Measurements from ENCODE around the gene KRTAP4-5. TPM values are rescaled to one million over a fixed set of nuclear protein-coding genes. Genes with fewer than 3 reads are reported as not detected.
"Not testable (repeated sequence)": the region's sequence is repeated elsewhere in the genome, so short reads cannot be mapped to it uniquely, and the experiment has no call there.

KRTAP4-5 gene
- total RNA-seq, 1 donor from 2014 or later = not detected

DNA sequence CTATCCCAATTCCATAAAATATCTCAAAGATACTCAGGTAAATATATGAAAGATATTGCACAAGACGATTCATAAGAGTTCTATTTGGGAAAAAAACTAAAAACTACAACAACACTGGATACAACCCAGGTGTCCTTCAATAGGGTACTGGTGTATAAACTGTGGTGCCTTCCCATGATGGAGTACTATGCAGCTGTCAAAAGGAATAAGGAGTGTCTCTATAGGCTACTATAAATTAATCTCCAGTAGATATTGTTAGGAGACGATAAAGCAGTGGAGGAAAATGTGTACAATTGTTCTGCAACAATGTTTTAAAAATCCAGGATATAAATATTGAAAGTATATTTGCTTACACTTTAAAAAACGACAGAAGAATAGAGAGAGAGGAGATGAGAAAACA lies 23.2 kb downstream of the KRTAP4-5 start:
- no peaks in the 10 kb centered on the region for H3K79me2 ChIP-seq (ENCODE audit: insufficient read depth, low read length)
- Mint-ChIP-seq H3K4me3 (ENCODE audit: unreplicated experiment) (no peak overlapping the region), H3K27me3 (ENCODE audit: low read depth, unreplicated experiment) (no peaks in the 10 kb centered on the region), H3K9me3 (ENCODE audit: unreplicated experiment) (peaks cover 4% of the 10 kb centered on the region), H3K27ac (ENCODE audit: unreplicated experiment) (no peak overlapping the region), H3K36me3 (ENCODE audit: low read depth, unreplicated experiment) (no peaks in the 10 kb centered on the region), H3K4me1 (ENCODE audit: low read depth, unreplicated experiment) (peaks cover 10% of the 10 kb centered on the region)
- no peaks in the 10 kb centered on the region for H4K20me1 ChIP-seq (ENCODE audit: insufficient read depth, low read length)
- TF ChIP-seq, protein P1, sequence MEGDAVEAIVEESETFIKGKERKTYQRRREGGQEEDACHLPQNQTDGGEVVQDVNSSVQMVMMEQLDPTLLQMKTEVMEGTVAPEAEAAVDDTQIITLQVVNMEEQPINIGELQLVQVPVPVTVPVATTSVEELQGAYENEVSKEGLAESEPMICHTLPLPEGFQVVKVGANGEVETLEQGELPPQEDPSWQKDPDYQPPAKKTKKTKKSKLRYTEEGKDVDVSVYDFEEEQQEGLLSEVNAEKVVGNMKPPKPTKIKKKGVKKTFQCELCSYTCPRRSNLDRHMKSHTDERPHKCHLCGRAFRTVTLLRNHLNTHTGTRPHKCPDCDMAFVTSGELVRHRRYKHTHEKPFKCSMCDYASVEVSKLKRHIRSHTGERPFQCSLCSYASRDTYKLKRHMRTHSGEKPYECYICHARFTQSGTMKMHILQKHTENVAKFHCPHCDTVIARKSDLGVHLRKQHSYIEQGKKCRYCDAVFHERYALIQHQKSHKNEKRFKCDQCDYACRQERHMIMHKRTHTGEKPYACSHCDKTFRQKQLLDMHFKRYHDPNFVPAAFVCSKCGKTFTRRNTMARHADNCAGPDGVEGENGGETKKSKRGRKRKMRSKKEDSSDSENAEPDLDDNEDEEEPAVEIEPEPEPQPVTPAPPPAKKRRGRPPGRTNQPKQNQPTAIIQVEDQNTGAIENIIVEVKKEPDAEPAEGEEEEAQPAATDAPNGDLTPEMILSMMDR (IDR thresholded peaks at IDR 0.05; ENCODE audit: insufficient read depth, low read depth, low read length) = no peak
- TF ChIP-seq EZH2 (IDR thresholded peaks at IDR 0.05; ENCODE audit: insufficient read depth, low read length) = no peak
- peaks cover 1% of the 10 kb centered on the region for H3K4me1 ChIP-seq (ENCODE audit: insufficient read depth, low read length)
- no peak overlapping the region for H3K4me3 ChIP-seq (ENCODE audit: insufficient read depth, low read depth, low read length)
- no peak overlapping the region for H2AFZ ChIP-seq (ENCODE audit: low read depth, low read length)
- H3K4me2 ChIP-seq (ENCODE audit: low read length) = no peak overlapping the region
- no peaks in the 10 kb centered on the region for H3K27me3 ChIP-seq (ENCODE audit: insufficient read depth, low read length)
- H3K9me3 ChIP-seq (ENCODE audit: insufficient read depth, low read depth, low read length) = no peaks in the 10 kb centered on the region
- DNase-seq (ENCODE audit: low read depth) (no peak), FAIRE-seq (no peak)
- H3K27ac ChIP-seq (ENCODE audit: low read depth, low read length) = no peak overlapping the region
- H3K36me3 ChIP-seq (ENCODE audit: insufficient read depth, low read length) = no peaks in the 10 kb centered on the region
- H3K9ac ChIP-seq (ENCODE audit: low read length) = no peak overlapping the region

DNA sequence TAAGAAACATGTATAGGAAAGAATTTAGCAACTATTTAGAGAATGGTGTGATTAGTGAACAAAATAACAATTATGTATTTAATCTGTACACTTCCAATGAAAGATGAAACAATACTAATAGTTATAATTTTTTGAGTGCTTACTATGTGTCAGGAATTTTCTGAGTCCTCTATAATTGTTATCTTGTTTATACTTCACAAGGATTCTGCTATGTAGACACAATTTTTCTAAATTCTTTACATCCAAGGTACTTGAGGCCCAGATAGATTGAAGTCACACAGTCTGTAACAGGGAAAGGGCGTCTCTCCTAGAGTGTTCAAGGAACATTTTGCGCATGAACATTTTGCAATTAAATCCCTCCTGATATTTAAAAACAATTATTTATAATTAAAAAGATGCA lies 24.6 kb downstream of the KRTAP4-5 start:
- FAIRE-seq = no peak
- no peak overlapping the region for H3K27ac Mint-ChIP-seq (ENCODE audit: unreplicated experiment)
- TF ChIP-seq, protein P1 (IDR thresholded peaks at IDR 0.05; ENCODE audit: insufficient read depth, low read depth, low read length) = no peak
- TF ChIP-seq EZH2 (IDR thresholded peaks at IDR 0.05; ENCODE audit: insufficient read depth, low read length) = no peak

DNA sequence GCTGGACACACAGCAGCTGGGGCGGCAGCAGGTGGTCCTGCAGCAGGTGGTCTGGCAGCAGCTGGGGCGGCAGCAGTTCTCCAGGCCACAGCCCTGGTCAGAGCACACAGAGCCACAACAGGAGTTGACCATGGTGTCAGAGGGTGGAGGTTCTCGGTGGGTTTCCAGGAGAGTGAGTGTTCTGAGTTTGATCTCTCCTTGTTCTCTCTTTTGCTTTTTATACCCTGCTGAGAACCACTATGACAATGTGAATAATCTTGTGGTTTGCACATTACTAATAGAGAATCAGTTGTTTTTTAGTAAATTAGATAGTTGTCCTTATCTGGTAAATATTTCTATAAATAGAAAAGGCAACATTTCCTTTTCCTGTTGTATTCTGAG lies 25.6 kb downstream of the KRTAP4-5 start, which contains the start of gene KRTAP4-12:
KRTAP4-12 (minus strand) TSS at position 192 of the 381 bp plus-strand sequence; CDS start at position 132, 60 bp downstream.
- H4K20me1 ChIP-seq (ENCODE audit: insufficient read depth, low read length); H3K9ac ChIP-seq (ENCODE audit: low read length); DNase-seq (ENCODE audit: low read depth); H3K27ac Mint-ChIP-seq (ENCODE audit: unreplicated experiment); H3K9me3 Mint-ChIP-seq (ENCODE audit: unreplicated experiment); H3K79me2 ChIP-seq (ENCODE audit: insufficient read depth, low read length); H3K4me3 Mint-ChIP-seq (ENCODE audit: unreplicated experiment); H3K4me3 ChIP-seq (ENCODE audit: insufficient read depth, low read depth, low read length); FAIRE-seq; H3K36me3 ChIP-seq (ENCODE audit: insufficient read depth, low read length); H3K4me2 ChIP-seq (ENCODE audit: low read length); H3K4me1 ChIP-seq (ENCODE audit: insufficient read depth, low read length); H3K36me3 Mint-ChIP-seq (ENCODE audit: low read depth, unreplicated experiment); H3K27me3 ChIP-seq (ENCODE audit: insufficient read depth, low read length); H3K9me3 ChIP-seq (ENCODE audit: insufficient read depth, low read depth, low read length); H3K27ac ChIP-seq (ENCODE audit: low read depth, low read length); H2AFZ ChIP-seq (ENCODE audit: low read depth, low read length); H3K27me3 Mint-ChIP-seq (ENCODE audit: low read depth, unreplicated experiment): not testable (repeated sequence)
- peaks cover 14% of the 10 kb centered on the region for H3K4me1 Mint-ChIP-seq (ENCODE audit: low read depth, unreplicated experiment)

More for the DNA sequence above, 24.6 kb downstream of the KRTAP4-5 start:
- Histone ChIP-seq H3K4me2 (ENCODE audit: low read length) (no peak overlapping the region), H3K9ac (ENCODE audit: low read length) (no peak overlapping the region), H3K79me2 (ENCODE audit: insufficient read depth, low read length) (no peaks in the 10 kb centered on the region), H3K4me3 (ENCODE audit: insufficient read depth, low read depth, low read length) (no peak overlapping the region), H3K36me3 (ENCODE audit: insufficient read depth, low read length) (no peaks in the 10 kb centered on the region), H3K9me3 (ENCODE audit: insufficient read depth, low read depth, low read length) (no peaks in the 10 kb centered on the region), H3K27me3 (ENCODE audit: insufficient read depth, low read length) (no peaks in the 10 kb centered on the region), H3K4me1 (ENCODE audit: insufficient read depth, low read length) (no peaks in the 10 kb centered on the region), H3K27ac (ENCODE audit: low read depth, low read length) (no peak overlapping the region), H2AFZ (ENCODE audit: low read depth, low read length) (no peak overlapping the region), H4K20me1 (ENCODE audit: insufficient read depth, low read length) (no peaks in the 10 kb centered on the region)
- H3K9me3 Mint-ChIP-seq (ENCODE audit: unreplicated experiment) = peaks cover 4% of the 10 kb centered on the region
- H3K4me3 Mint-ChIP-seq (ENCODE audit: unreplicated experiment) = no peak overlapping the region
- H3K4me1 Mint-ChIP-seq (ENCODE audit: low read depth, unreplicated experiment) = peaks cover 10% of the 10 kb centered on the region
- no peaks in the 10 kb centered on the region for H3K36me3 Mint-ChIP-seq (ENCODE audit: low read depth, unreplicated experiment)
- no peaks in the 10 kb centered on the region for H3K27me3 Mint-ChIP-seq (ENCODE audit: low read depth, unreplicated experiment)
- no peak for DNase-seq (ENCODE audit: low read depth)

DNA sequence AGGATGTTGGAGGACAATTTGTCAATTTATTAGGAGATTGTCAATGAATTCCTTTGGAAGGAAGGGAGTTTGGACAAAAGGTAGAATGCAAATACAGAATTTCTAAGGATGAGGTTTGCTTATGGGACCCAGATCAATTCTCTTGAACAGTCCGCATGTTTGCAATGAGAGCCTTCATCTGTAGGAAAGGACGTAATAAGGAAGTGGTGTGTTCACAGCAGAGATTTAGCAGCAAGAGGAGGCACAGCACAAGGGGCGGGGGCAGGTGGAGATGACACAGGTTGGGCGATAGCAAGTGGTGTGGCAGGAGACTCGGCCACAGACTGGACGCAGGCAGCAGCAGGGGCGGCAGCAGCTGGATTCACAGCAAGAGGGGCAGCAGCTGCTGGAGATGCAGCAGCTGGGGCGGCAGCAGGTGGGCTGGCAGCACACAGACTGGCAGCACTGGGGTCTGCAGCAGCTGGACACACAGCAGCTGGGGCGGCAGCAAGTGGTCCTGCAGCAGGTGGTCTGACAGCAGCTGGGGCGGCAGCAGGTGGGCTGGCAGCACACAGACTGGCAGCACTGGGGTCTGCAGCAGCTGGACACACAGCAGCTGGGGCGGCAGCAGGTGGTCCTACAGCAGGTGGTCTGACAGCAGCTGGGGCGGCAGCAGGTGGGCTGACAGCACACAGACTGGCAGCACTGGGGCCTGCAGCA lies 26.2 kb downstream of the KRTAP4-5 start:
- H3K27ac Mint-ChIP-seq (ENCODE audit: unreplicated experiment); H3K4me3 Mint-ChIP-seq (ENCODE audit: unreplicated experiment); H3K36me3 ChIP-seq (ENCODE audit: insufficient read depth, low read length); H3K9me3 Mint-ChIP-seq (ENCODE audit: unreplicated experiment); H3K27ac ChIP-seq (ENCODE audit: low read depth, low read length); H3K4me3 ChIP-seq (ENCODE audit: insufficient read depth, low read depth, low read length); H3K36me3 Mint-ChIP-seq (ENCODE audit: low read depth, unreplicated experiment); H3K9me3 ChIP-seq (ENCODE audit: insufficient read depth, low read depth, low read length); H3K9ac ChIP-seq (ENCODE audit: low read length); H4K20me1 ChIP-seq (ENCODE audit: insufficient read depth, low read length); FAIRE-seq; H3K79me2 ChIP-seq (ENCODE audit: insufficient read depth, low read length); H2AFZ ChIP-seq (ENCODE audit: low read depth, low read length); H3K4me1 ChIP-seq (ENCODE audit: insufficient read depth, low read length); H3K27me3 Mint-ChIP-seq (ENCODE audit: low read depth, unreplicated experiment); H3K4me2 ChIP-seq (ENCODE audit: low read length); H3K27me3 ChIP-seq (ENCODE audit: insufficient read depth, low read length); DNase-seq (ENCODE audit: low read depth): not testable (repeated sequence)
- H3K4me1 Mint-ChIP-seq (ENCODE audit: low read depth, unreplicated experiment) = peaks cover 18% of the 10 kb centered on the region
